ENCODE measurements around the gene IGSF9B.

The IGSF9B gene

GRCh38 chr11:133860151-133860550 is 96.6 kb downstream of the IGSF9B start:
- FAIRE-seq (no peak), DNase-seq (ENCODE audit: low spot score) (no peak)
